Panc1 (cell line): ENCODE data around the gene SLX9. TPM values are rescaled to one million over a fixed set of nuclear protein-coding genes. Genes with fewer than 3 reads are reported as not detected.

ENCODE experiments used
- ATAC-seq: fragments of 200-7000 bp; cut with Tn5 transposase; 2 replicates; pipeline ENCODE4 v1.9.1; 2020; ENCODE audit warnings: mild to moderate bottlenecking, moderate library complexity
- BruUV-seq: library from RNA; stranded (reverse); fragments of 400-500 nt; replicated peaks from 2 replicates; lab custom pipeline; 2021; lab: Mats Ljungman, UMichigan
- CTCF ChIA-PET: fragments of 300-600 bp; sonication (Branson Sonifier 250); formaldehyde crosslinking; loops from one replicate; lab custom pipeline; 2022; ENCODE audit warnings: antibody characterized with exemption; lab: Charles Lee
- POLR2A ChIA-PET: fragments of 300-600 bp; sonication (Branson Sonifier 250); formaldehyde crosslinking; loops from one replicate; lab custom pipeline; 2022; ENCODE audit warnings: antibody characterized with exemption; lab: Charles Lee
- DNase-seq: peaks from one replicate; pipeline ENCODE4 v3.0.0-alpha.2; 2010; ENCODE audit warnings: low read depth, low spot score
- H3K27ac ChIP-seq: 2 replicates; pipeline ENCODE4 v1.5.1; 2011; ENCODE audit warnings: mild to moderate bottlenecking, low read length, inconsistent platforms
- H3K27me3 ChIP-seq: fragments of 200-500 bp; sonication (Bioruptor generic); 2 replicates; pipeline ENCODE4 v1.6.0; 2014; ENCODE audit warnings: low read length, inconsistent platforms; ENCODE audit not compliant: control insufficient read depth, insufficient read depth
- H3K36me3 ChIP-seq: fragments of 200-500 bp; sonication (Bioruptor generic); 2 replicates; pipeline ENCODE4 v1.5.1; 2014; ENCODE audit warnings: inconsistent platforms, mild to moderate bottlenecking, low read length, moderate library complexity; ENCODE audit not compliant: control insufficient read depth, insufficient read depth
- H3K4me1 ChIP-seq: 2 replicates; pipeline ENCODE4 v1.5.1; 2011; ENCODE audit warnings: inconsistent platforms, mild to moderate bottlenecking, low read length, moderate library complexity; ENCODE audit not compliant: control insufficient read depth, insufficient read depth
- H3K4me3 ChIP-seq, 2 experiments: 2 replicates each; pipeline ENCODE4 v1.5.1; 2011 to 2012; ENCODE audit warnings: low read depth in 2 of 2, low read length in 2 of 2, mild to moderate bottlenecking in 2 of 2, inconsistent platforms in 1 of 2, moderate library complexity in 1 of 2
- H3K9me3 ChIP-seq: fragments of 200-500 bp; sonication (Bioruptor generic); 2 replicates; pipeline ENCODE4 v1.5.1; 2014; ENCODE audit warnings: low read depth, mild to moderate bottlenecking, inconsistent platforms, low read length, moderate library complexity; ENCODE audit not compliant: control insufficient read depth, insufficient read depth
- POLR2AphosphoS5 ChIP-seq: IDR thresholded peaks from 2 replicates; pipeline ENCODE4 v1.6.1; 2012; ENCODE audit warnings: mild to moderate bottlenecking, low read depth, low read length, moderate library complexity
- SIN3A ChIP-seq: IDR thresholded peaks from 2 replicates; pipeline ENCODE4 v1.6.1; 2012; ENCODE audit warnings: low read depth, mild to moderate bottlenecking, low read length, moderate library complexity, borderline replicate concordance; ENCODE audit not compliant: insufficient read depth
- TCF7L2 ChIP-seq: IDR thresholded peaks from 2 replicates; pipeline ENCODE4 v1.6.1; 2011; ENCODE audit warnings: mild to moderate bottlenecking, low read depth, low read length, inconsistent platforms
- in situ Hi-C: cut with HindIII; loops from 2 replicates; pipeline ENCODE4 v1.10.0; 2016; ENCODE audit warnings: low sequenced_read_pairs, low pct_unique_long_range_greater_than_20kb
- intact Hi-C: fragments of 100-400 bp; cut with micrococcal nuclease; formaldehyde crosslinking; loops from one replicate; pipeline ENCODE4 v1.10.0; 2022; ENCODE audit not compliant: unreplicated experiment
- total RNA-seq: library from RNA; stranded (reverse); gene quantifications from one replicate; pipeline ENCODE4 v1.2.1, GENCODE V29; 2021; ENCODE audit not compliant: unreplicated experiment
- TF ChIP-seq, protein P1 (sequence below): fragments of 450-650 bp; IDR thresholded peaks from 2 replicates; pipeline ENCODE4 v1.5.1; 2017; ENCODE audit warnings: mild to moderate bottlenecking
- TF ChIP-seq, protein P2 (sequence below), 2 experiments: IDR thresholded peaks; 2 replicates each; pipeline ENCODE4 v1.6.1; 2011 to 2012; ENCODE audit warnings: low read depth in 2 of 2, control low read depth in 1 of 2, low read length in 1 of 2, mild to moderate bottlenecking in 1 of 2, moderate library complexity in 1 of 2; ENCODE audit not compliant: insufficient read depth in 1 of 2

Gene SLX9
- total RNA-seq, 1 experiment from 2014 or later = 50.9 TPM

DNA sequence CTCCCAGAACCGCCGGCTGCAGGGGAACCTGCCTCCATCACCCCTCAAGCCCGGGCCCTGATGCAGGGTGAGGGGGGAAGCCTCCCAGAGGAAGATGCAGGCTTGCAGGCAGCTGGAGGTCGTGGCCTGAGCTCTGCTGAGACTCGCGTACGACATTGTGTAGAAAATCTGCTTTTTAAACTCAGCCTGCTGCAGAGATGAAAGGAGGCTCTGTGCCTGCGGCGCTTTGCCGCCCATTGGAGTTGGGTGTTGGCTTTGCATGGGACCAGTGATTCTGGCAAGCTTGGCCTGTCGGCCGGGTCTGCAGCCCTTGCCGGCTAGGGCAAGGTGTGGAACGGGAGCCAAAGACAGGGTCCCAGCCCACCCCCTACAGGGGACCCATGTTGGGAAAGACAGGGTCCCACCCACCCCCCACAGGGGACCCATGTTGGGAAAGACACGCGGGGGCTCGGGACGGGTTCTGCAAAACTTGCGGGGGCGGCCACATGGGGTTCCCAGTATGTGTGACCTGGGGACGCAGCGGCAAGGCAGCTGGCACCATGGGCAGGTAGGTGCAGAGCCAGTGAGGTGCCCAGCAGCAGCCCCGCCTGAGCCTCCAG lies 55.6 kb downstream of the SLX9 start:
- POLR2A ChIA-PET = no interaction called here
- Histone ChIP-seq H3K4me3 (no peak overlapping the region), H3K27me3 (no peaks in the 10 kb centered on the region), H3K27ac (no peak overlapping the region), H3K9me3 (no peaks in the 10 kb centered on the region), H3K4me1 (no peaks in the 10 kb centered on the region), H3K36me3 (no peaks in the 10 kb centered on the region)
- BruUV-seq = no TSS peak
- intact Hi-C loops = no loop called here
- in situ Hi-C loops = no loop called here
- CTCF ChIA-PET = no interaction called here
- ATAC-seq (no peak), DNase-seq (no peak)
- TF ChIP-seq POLR2AphosphoS5 = no peak
- TF ChIP-seq SIN3A = no peak
- TF ChIP-seq, protein P1, sequence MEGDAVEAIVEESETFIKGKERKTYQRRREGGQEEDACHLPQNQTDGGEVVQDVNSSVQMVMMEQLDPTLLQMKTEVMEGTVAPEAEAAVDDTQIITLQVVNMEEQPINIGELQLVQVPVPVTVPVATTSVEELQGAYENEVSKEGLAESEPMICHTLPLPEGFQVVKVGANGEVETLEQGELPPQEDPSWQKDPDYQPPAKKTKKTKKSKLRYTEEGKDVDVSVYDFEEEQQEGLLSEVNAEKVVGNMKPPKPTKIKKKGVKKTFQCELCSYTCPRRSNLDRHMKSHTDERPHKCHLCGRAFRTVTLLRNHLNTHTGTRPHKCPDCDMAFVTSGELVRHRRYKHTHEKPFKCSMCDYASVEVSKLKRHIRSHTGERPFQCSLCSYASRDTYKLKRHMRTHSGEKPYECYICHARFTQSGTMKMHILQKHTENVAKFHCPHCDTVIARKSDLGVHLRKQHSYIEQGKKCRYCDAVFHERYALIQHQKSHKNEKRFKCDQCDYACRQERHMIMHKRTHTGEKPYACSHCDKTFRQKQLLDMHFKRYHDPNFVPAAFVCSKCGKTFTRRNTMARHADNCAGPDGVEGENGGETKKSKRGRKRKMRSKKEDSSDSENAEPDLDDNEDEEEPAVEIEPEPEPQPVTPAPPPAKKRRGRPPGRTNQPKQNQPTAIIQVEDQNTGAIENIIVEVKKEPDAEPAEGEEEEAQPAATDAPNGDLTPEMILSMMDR = no peak
- TF ChIP-seq, protein P2, sequence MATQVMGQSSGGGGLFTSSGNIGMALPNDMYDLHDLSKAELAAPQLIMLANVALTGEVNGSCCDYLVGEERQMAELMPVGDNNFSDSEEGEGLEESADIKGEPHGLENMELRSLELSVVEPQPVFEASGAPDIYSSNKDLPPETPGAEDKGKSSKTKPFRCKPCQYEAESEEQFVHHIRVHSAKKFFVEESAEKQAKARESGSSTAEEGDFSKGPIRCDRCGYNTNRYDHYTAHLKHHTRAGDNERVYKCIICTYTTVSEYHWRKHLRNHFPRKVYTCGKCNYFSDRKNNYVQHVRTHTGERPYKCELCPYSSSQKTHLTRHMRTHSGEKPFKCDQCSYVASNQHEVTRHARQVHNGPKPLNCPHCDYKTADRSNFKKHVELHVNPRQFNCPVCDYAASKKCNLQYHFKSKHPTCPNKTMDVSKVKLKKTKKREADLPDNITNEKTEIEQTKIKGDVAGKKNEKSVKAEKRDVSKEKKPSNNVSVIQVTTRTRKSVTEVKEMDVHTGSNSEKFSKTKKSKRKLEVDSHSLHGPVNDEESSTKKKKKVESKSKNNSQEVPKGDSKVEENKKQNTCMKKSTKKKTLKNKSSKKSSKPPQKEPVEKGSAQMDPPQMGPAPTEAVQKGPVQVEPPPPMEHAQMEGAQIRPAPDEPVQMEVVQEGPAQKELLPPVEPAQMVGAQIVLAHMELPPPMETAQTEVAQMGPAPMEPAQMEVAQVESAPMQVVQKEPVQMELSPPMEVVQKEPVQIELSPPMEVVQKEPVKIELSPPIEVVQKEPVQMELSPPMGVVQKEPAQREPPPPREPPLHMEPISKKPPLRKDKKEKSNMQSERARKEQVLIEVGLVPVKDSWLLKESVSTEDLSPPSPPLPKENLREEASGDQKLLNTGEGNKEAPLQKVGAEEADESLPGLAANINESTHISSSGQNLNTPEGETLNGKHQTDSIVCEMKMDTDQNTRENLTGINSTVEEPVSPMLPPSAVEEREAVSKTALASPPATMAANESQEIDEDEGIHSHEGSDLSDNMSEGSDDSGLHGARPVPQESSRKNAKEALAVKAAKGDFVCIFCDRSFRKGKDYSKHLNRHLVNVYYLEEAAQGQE (IDR thresholded peaks at IDR 0.05; ENCODE audit: insufficient read depth in 1 of 2, low read depth in 2 of 2, low read length in 1 of 2) = no peak
- no peak for TF ChIP-seq TCF7L2

DNA sequence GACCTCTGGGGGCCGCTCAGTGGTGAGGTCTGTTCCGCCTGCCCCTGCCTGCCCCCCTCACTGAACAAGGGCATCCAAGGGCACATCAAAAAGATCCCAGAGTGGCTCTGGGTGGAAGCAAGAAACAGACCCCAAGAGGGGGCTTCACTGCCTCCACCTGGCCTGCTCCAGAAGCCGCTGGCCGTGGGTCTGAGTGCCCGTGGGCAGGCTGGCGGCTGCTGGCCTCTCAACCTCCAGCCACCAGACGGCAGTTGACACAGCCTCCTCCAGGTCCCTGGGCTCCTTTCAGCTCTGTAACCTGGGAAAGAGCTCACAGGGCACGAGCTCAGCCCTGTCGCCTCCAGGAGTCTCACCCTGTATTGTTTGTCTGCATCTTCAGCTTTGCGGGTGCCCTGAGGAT lies 56.3 kb downstream of the SLX9 start:
- POLR2A ChIA-PET = no interaction called here
- in situ Hi-C loops = no loop called here
- no TSS peak for BruUV-seq

More for the DNA sequence above, 56.3 kb downstream of the SLX9 start:
- no peak for DNase-seq
- CTCF ChIA-PET = no interaction called here
- Histone ChIP-seq H3K27me3 (no peaks in the 10 kb centered on the region), H3K36me3 (no peaks in the 10 kb centered on the region), H3K9me3 (no peaks in the 10 kb centered on the region), H3K4me3 (no peak overlapping the region), H3K27ac (no peak overlapping the region), H3K4me1 (no peaks in the 10 kb centered on the region; the same call in 1 of the 2 replicates)
- intact Hi-C loops = no loop called here
- no peak for ATAC-seq
- TF ChIP-seq, protein P1 = no peak
